Endothelial cell of umbilical vein (primary cell): ENCODE measurements around the gene MACROD2. TPM values are rescaled to one million over a fixed set of nuclear protein-coding genes. Genes with fewer than 3 reads are reported as not detected.
"Not testable (repeated sequence)": the region's sequence is repeated elsewhere in the genome, so short reads cannot be mapped to it uniquely, and the experiment has no call there.

Source experiments
- BruUV-seq: library from RNA; stranded (reverse); fragments of 400-500 nt; replicated peaks from 2 replicates; lab custom pipeline; 2021; lab: Mats Ljungman, UMichigan
- CTCF ChIA-PET: fragments of 300-600, 350-600 bp; sonication (Branson Sonifier 250); formaldehyde crosslinking; loops from one replicate; lab custom pipeline; 2021; ENCODE audit warnings: antibody characterized with exemption, inconsistent platforms; lab: Charles Lee
- POLR2A ChIA-PET: fragments of 300-600, 350-600 bp; sonication (Branson Sonifier 250); formaldehyde crosslinking; loops from one replicate; lab custom pipeline; 2021; ENCODE audit warnings: antibody characterized with exemption, inconsistent platforms; lab: Charles Lee
- DNase-seq: peaks from one replicate; pipeline ENCODE4 v3.0.0-alpha.2; 2011; ENCODE audit warnings: low read depth, low spot score
- FAIRE-seq: peaks from 2 replicates; lab custom pipeline; 2011; peaks lifted over from hg19 to GRCh38; lab: Jason Lieb, UNC
- H2AFZ ChIP-seq: 2 replicates; pipeline ENCODE4 v1.6.0; 2012; ENCODE audit warnings: low read depth, low read length, control low read depth, inconsistent platforms
- H3K27ac ChIP-seq: 2 replicates; pipeline ENCODE4 v1.5.1; 2011; ENCODE audit warnings: low read depth, mild to moderate bottlenecking, control low read depth, low read length, moderate library complexity; ENCODE audit not compliant: insufficient read depth
- H3K27me3 ChIP-seq, 2 experiments: 2 replicates each; pipeline versions ENCODE4 v1.6.0 to v1.6.1; 2011; ENCODE audit warnings: low read length in 2 of 2, mixed read lengths in 1 of 2; ENCODE audit not compliant: control insufficient read depth in 2 of 2, insufficient read depth in 2 of 2
- H3K36me3 ChIP-seq, 2 experiments: 2 replicates in 1 of 2; 3 replicates in 1 of 2; pipeline ENCODE4 v1.5.1; 2011; ENCODE audit warnings: low read length in 2 of 2, mild to moderate bottlenecking in 1 of 2, moderate library complexity in 1 of 2; ENCODE audit not compliant: control insufficient read depth in 2 of 2, insufficient read depth in 2 of 2; ENCODE audit errors: extremely low read depth in 1 of 2
- H3K4me1 ChIP-seq: 3 replicates; pipeline ENCODE4 v1.5.1; 2011; ENCODE audit warnings: mild to moderate bottlenecking, low read length; ENCODE audit not compliant: control insufficient read depth, insufficient read depth; ENCODE audit errors: extremely low read depth
- H3K4me2 ChIP-seq: 2 replicates; pipeline ENCODE4 v1.6.1; 2011; ENCODE audit warnings: low read length, control low read depth, mixed read lengths; ENCODE audit not compliant: insufficient read depth
- H3K4me3 ChIP-seq, 3 experiments: fragments of 200-600 bp in 1 of 3; sonication (generic), shearing (Covaris generic) in 1 of 3; replicated peaks in 1 of 3; 2 replicates each; pipeline ENCODE4 v1.5.1; 2011 to 2016; ENCODE audit warnings: control low read depth in 3 of 3, low read length in 3 of 3, mild to moderate bottlenecking in 2 of 3, inconsistent platforms in 1 of 3, low read depth in 1 of 3, moderate library complexity in 1 of 3; ENCODE audit not compliant: insufficient read depth in 1 of 3
- H3K79me2 ChIP-seq: 2 replicates; pipeline ENCODE4 v1.6.0; 2012; ENCODE audit warnings: low read length, inconsistent platforms; ENCODE audit not compliant: control insufficient read depth, insufficient read depth
- H3K9ac ChIP-seq: replicated peaks from 2 replicates; pipeline ENCODE3; 2011; ENCODE audit warnings: low read length, control low read depth; ENCODE audit not compliant: insufficient read depth; ENCODE audit errors: extremely low read depth
- H3K9me1 ChIP-seq: replicated peaks from 3 replicates; pipeline ENCODE4 v1.6.0; 2011; ENCODE audit warnings: mild to moderate bottlenecking, low read length; ENCODE audit not compliant: control insufficient read depth, insufficient read depth; ENCODE audit errors: extremely low read depth
- H3K9me3 ChIP-seq: replicated peaks from 2 replicates; pipeline ENCODE4 v1.5.1; 2012; ENCODE audit warnings: low read length, inconsistent platforms; ENCODE audit not compliant: control insufficient read depth, insufficient read depth
- H4K20me1 ChIP-seq: replicated peaks from 2 replicates; pipeline ENCODE3; 2011; ENCODE audit warnings: mild to moderate bottlenecking, low read length; ENCODE audit not compliant: control insufficient read depth, insufficient read depth; ENCODE audit errors: extremely low read depth
- EZH2 ChIP-seq: IDR thresholded peaks from 2 replicates; pipeline ENCODE4 v1.6.1; 2012; ENCODE audit warnings: borderline replicate concordance, low read depth, mild to moderate bottlenecking, moderate library complexity, low read length, inconsistent platforms; ENCODE audit not compliant: severe bottlenecking
- FOS ChIP-seq: IDR thresholded peaks from 2 replicates; pipeline ENCODE4 v1.6.1; 2011; ENCODE audit warnings: mild to moderate bottlenecking, low read length, moderate library complexity, borderline replicate concordance; ENCODE audit not compliant: insufficient read depth
- GATA2 ChIP-seq: IDR thresholded peaks from 2 replicates; pipeline ENCODE4 v1.7.0; 2011; ENCODE audit warnings: low read depth, mild to moderate bottlenecking, moderate library complexity, mixed read lengths, low read length; ENCODE audit not compliant: insufficient read length, insufficient read depth
- JUN ChIP-seq: IDR thresholded peaks from 2 replicates; pipeline ENCODE4 v1.6.1; 2011; ENCODE audit warnings: borderline replicate concordance, low read depth; ENCODE audit not compliant: insufficient read length, insufficient read depth
- MYC ChIP-seq: IDR thresholded peaks from one replicate; pipeline ENCODE4 v1.6.1; 2011; ENCODE audit warnings: mild to moderate bottlenecking, low read depth, low read length
- POLR2A ChIP-seq: IDR thresholded peaks from 2 replicates; pipeline ENCODE4 v1.6.1; 2012; ENCODE audit warnings: low read depth, mild to moderate bottlenecking, control low read depth, low read length
- POLR2AphosphoS5 ChIP-seq: IDR thresholded peaks from 2 replicates; pipeline ENCODE4 v1.6.1; 2012; ENCODE audit warnings: low read depth, mild to moderate bottlenecking, control low read depth, low read length, moderate library complexity; ENCODE audit not compliant: insufficient read depth
- dilution Hi-C: fragments of 300-500 bp; cut with MboI; formaldehyde crosslinking; loops from one replicate; pipeline ENCODE4 v1.15.0; 2019; ENCODE audit warnings: low sequenced_read_pairs; ENCODE audit not compliant: extremely low pct_ligation_motif_present
- intact Hi-C: fragments of 100-400 bp; cut with micrococcal nuclease; formaldehyde crosslinking; loops from one replicate; pipeline ENCODE4 v1.10.0; 2022
- polyA plus RNA-seq, 4 experiments: library from polyadenylated mRNA; depleted of rRNA in 3 of 4; stranded (reverse) in 3 of 4; unstranded in 1 of 4; fragments of >200 nt; gene quantifications; 2 replicates each; pipeline versions ENCODE4 v1.2.1 to v1.2.3, GENCODE V29; 2011 to 2012; ENCODE audit warnings: missing spikeins in 1 of 4
- total RNA-seq: library from RNA; stranded (reverse); gene quantifications from 2 replicates; pipeline ENCODE4 v1.2.3, GENCODE V29; 2021
- TF ChIP-seq, protein P1 (sequence below): IDR thresholded peaks from 2 replicates; pipeline ENCODE4 v1.6.1; 2011; ENCODE audit not compliant: insufficient read depth, insufficient read length
- TF ChIP-seq, protein P2 (sequence below), 2 donors: IDR thresholded peaks; 1 replicate in 1 of 2; 2 replicates in 1 of 2; pipeline ENCODE4 v1.5.1; 2011; ENCODE audit warnings: low read length in 2 of 2, mild to moderate bottlenecking in 2 of 2, moderate library complexity in 2 of 2, control low read depth in 1 of 2, inconsistent platforms in 1 of 2, low read depth in 1 of 2; ENCODE audit not compliant: insufficient read depth in 1 of 2; ENCODE audit errors: extremely low read depth in 1 of 2

Gene MACROD2
- total and polyA plus RNA-seq, 2 donors (not counting 3 experiments of a cell fraction or from before 2014, with no cell fraction given): 0.11 to 0.73 TPM

GRCh38 chr20:15375836-15376235, 1380.5 kb downstream of the MACROD2 start:
- Histone ChIP-seq H3K4me3 (no peak overlapping the region), H3K9me3 (no peaks in the 10 kb centered on the region), H3K79me2 (no peaks in the 10 kb centered on the region), H3K27ac (no peak overlapping the region), H3K36me3 (no peaks in the 10 kb centered on the region), H3K9me1 (no peaks in the 10 kb centered on the region), H3K9ac (no peak overlapping the region), H3K4me2 (no peak overlapping the region), H4K20me1 (no peaks in the 10 kb centered on the region), H3K4me1 (no peaks in the 10 kb centered on the region), H2AFZ (no peak overlapping the region), H3K27me3 (no peaks in the 10 kb centered on the region)
- dilution Hi-C loops (no loop called here), intact Hi-C loops (loop anchor here (5.0 kb wide), 1 partner anchor 526 kb away; no protein-coding TSS in a partner anchor)
- POLR2A ChIA-PET: no interaction called here
- no TSS peak for BruUV-seq
- no peak for DNase-seq
- no peak for FAIRE-seq
- TF ChIP-seq JUN (no peak), GATA2 (no peak), POLR2AphosphoS5 (no peak), MYC (no peak), POLR2A (no peak), EZH2 (no peak), FOS (no peak)
- TF ChIP-seq, protein P1, sequence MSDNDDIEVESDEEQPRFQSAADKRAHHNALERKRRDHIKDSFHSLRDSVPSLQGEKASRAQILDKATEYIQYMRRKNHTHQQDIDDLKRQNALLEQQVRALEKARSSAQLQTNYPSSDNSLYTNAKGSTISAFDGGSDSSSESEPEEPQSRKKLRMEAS: no peak
- TF ChIP-seq, protein P2, sequence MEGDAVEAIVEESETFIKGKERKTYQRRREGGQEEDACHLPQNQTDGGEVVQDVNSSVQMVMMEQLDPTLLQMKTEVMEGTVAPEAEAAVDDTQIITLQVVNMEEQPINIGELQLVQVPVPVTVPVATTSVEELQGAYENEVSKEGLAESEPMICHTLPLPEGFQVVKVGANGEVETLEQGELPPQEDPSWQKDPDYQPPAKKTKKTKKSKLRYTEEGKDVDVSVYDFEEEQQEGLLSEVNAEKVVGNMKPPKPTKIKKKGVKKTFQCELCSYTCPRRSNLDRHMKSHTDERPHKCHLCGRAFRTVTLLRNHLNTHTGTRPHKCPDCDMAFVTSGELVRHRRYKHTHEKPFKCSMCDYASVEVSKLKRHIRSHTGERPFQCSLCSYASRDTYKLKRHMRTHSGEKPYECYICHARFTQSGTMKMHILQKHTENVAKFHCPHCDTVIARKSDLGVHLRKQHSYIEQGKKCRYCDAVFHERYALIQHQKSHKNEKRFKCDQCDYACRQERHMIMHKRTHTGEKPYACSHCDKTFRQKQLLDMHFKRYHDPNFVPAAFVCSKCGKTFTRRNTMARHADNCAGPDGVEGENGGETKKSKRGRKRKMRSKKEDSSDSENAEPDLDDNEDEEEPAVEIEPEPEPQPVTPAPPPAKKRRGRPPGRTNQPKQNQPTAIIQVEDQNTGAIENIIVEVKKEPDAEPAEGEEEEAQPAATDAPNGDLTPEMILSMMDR (IDR thresholded peaks at IDR 0.05; ENCODE audit: extremely low read depth in 1 of 2, insufficient read depth in 1 of 2, low read depth in 1 of 2, low read length in 2 of 2): no peak
- CTCF ChIA-PET: no interaction called here

GRCh38 chr20:15377603-15378002, 1382.3 kb downstream of the MACROD2 start:
- H3K36me3 ChIP-seq, H2AFZ ChIP-seq, BruUV-seq, H3K27me3 ChIP-seq, H3K27ac ChIP-seq, dilution Hi-C loops, POLR2A ChIA-PET, DNase-seq, CTCF ChIA-PET, FAIRE-seq, H3K4me2 ChIP-seq, H3K4me1 ChIP-seq, H3K9me3 ChIP-seq, H3K9ac ChIP-seq, H3K79me2 ChIP-seq, H3K4me3 ChIP-seq, H3K9me1 ChIP-seq, H4K20me1 ChIP-seq: not testable (repeated sequence)
- intact Hi-C loops: loop anchor here (5.0 kb wide), 1 partner anchor 525 kb away; no protein-coding TSS in a partner anchor
